Measurements from ENCODE around the gene PIH1D1.

Gene PIH1D1

GRCh38 chr19:49421039-49421877 lies 30.4 kb downstream of the PIH1D1 start:
- DNase-seq (ENCODE audit: extremely low read depth in 1 of 2, low read depth in 1 of 2) = peak in 1 of 2 donors; percentile 29

- no peak for DNase-seq (ENCODE audit: extremely low read depth in 1 of 2, low read depth in 1 of 2)
These were observed 31.4 kb downstream of the PIH1D1 start for GRCh38 chr19:49420227-49420626.

- no peak for DNase-seq (ENCODE audit: extremely low read depth in 1 of 2, low read depth in 1 of 2)
These were observed 32.4 kb downstream of the PIH1D1 start for GRCh38 chr19:49419173-49419572.

GRCh38 chr19:49418511-49418910 lies 33.1 kb downstream of the PIH1D1 start:
- no peak for DNase-seq (ENCODE audit: extremely low read depth in 1 of 2, low read depth in 1 of 2)

GRCh38 chr19:49417088-49417487 lies 34.5 kb downstream of the PIH1D1 start:
- DNase-seq (ENCODE audit: extremely low read depth in 1 of 2, low read depth in 1 of 2) = no peak

GRCh38 chr19:49415810-49416200 lies 35.8 kb downstream of the PIH1D1 start:
- no peak for DNase-seq (ENCODE audit: extremely low read depth in 1 of 2, low read depth in 1 of 2)

GRCh38 chr19:49415102-49415809 lies 36.4 kb downstream of the PIH1D1 start:
- no peak for DNase-seq (ENCODE audit: extremely low read depth in 1 of 2, low read depth in 1 of 2)

- DNase-seq (ENCODE audit: extremely low read depth in 1 of 2, low read depth in 1 of 2) = no peak
These were observed 37.4 kb downstream of the PIH1D1 start for GRCh38 chr19:49414256-49414655.

GRCh38 chr19:49413348-49413747 lies 38.3 kb downstream of the PIH1D1 start:
- DNase-seq (ENCODE audit: extremely low read depth in 1 of 2, low read depth in 1 of 2) = no peak

- no peak for DNase-seq (ENCODE audit: extremely low read depth in 1 of 2, low read depth in 1 of 2)
These were observed 39.8 kb downstream of the PIH1D1 start for GRCh38 chr19:49411681-49412326.

- DNase-seq (ENCODE audit: extremely low read depth in 1 of 2, low read depth in 1 of 2) = no peak
These were observed 42.1 kb downstream of the PIH1D1 start for GRCh38 chr19:49409441-49410029.

GRCh38 chr19:49408816-49409440 lies 42.7 kb downstream of the PIH1D1 start:
- DNase-seq (ENCODE audit: extremely low read depth in 1 of 2, low read depth in 1 of 2) = no peak

GRCh38 chr19:49407482-49408015 lies 44.1 kb downstream of the PIH1D1 start:
- DNase-seq (ENCODE audit: extremely low read depth in 1 of 2, low read depth in 1 of 2) = no peak

GRCh38 chr19:49407079-49407478 lies 44.5 kb downstream of the PIH1D1 start:
- no peak for DNase-seq (ENCODE audit: extremely low read depth in 1 of 2, low read depth in 1 of 2)

- no peak for DNase-seq (ENCODE audit: extremely low read depth in 1 of 2, low read depth in 1 of 2)
These were observed 48.0 kb downstream of the PIH1D1 start for GRCh38 chr19:49403404-49404187.

GRCh38 chr19:49400029-49400428 lies 51.6 kb downstream of the PIH1D1 start:
- DNase-seq (ENCODE audit: extremely low read depth in 1 of 2, low read depth in 1 of 2) = no peak

GRCh38 chr19:49398931-49399330 lies 52.7 kb downstream of the PIH1D1 start:
- no peak for DNase-seq (ENCODE audit: extremely low read depth in 1 of 2, low read depth in 1 of 2)

- DNase-seq (ENCODE audit: extremely low read depth in 1 of 2, low read depth in 1 of 2) = no peak
These were observed 53.5 kb downstream of the PIH1D1 start for GRCh38 chr19:49398001-49398615.

- no peak for DNase-seq (ENCODE audit: extremely low read depth in 1 of 2, low read depth in 1 of 2)
These were observed 54.7 kb downstream of the PIH1D1 start for GRCh38 chr19:49396738-49397505.
